ENCODE data around the gene SLC25A45.

DNA sequence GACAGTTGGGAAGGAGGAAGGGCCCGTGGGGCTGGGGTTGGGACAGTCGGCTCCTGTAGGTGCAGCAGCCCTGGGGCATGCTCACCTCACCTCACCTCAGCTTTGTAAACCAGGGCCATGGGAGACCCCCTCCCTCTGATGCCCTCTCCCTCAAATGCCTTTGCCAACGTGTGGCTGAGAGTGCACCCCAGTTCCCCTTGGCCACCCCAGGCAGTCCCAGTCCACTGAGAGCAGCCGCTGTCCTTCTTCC is 35.9 kb upstream of the SLC25A45 start:
- TF ChIP-seq CTCF (IDR thresholded peaks at IDR 0.05) (no peak), EP300 (IDR thresholded peaks at IDR 0.05; ENCODE audit: low read depth) (no peak), POLR2A (IDR thresholded peaks at IDR 0.05) (no peak)

Data from transverse colon (tissue), 3 donors.